DMS 273 treated with DMSO at 0.1 percent for 48 hours (cell line): Measurements from ENCODE around the gene TOMM40.
"Not testable (repeated sequence)": the region's sequence is repeated elsewhere in the genome, so short reads cannot be mapped to it uniquely, and the experiment has no call there.

Experiments used
- DNase-seq: peaks from one replicate; lab custom pipeline; 2025; lab: John Stamatoyannopoulos, UW

The TOMM40 gene

GRCh38 chr19:44871809-44872208, 19.2 kb upstream of the TOMM40 start:
- DNase-seq = no peak

GRCh38 chr19:44872661-44873060, 18.4 kb upstream of the TOMM40 start:
- no peak for DNase-seq

GRCh38 chr19:44874317-44874716, 16.7 kb upstream of the TOMM40 start:
- DNase-seq = no peak

GRCh38 chr19:44875666-44876451, 15.2 kb upstream of the TOMM40 start:
- DNase-seq = no peak

- peak; percentile 48 for DNase-seq
Observed at GRCh38 chr19:44876930-44877535, 14.0 kb upstream of the TOMM40 start.

GRCh38 chr19:44878120-44878865, 12.8 kb upstream of the TOMM40 start:
- DNase-seq = no peak

GRCh38 chr19:44879309-44880065, 11.6 kb upstream of the TOMM40 start:
- no peak for DNase-seq

GRCh38 chr19:44882063-44882462, 9.0 kb upstream of the TOMM40 start:
- DNase-seq = no peak

GRCh38 chr19:44882619-44883397, 8.2 kb upstream of the TOMM40 start:
- DNase-seq = not testable (repeated sequence)

GRCh38 chr19:44883922-44884321, 7.1 kb upstream of the TOMM40 start:
- no peak for DNase-seq

- DNase-seq = no peak
Observed at GRCh38 chr19:44884566-44884965, 6.5 kb upstream of the TOMM40 start.

- no peak for DNase-seq
Observed at GRCh38 chr19:44886141-44886540, 4.9 kb upstream of the TOMM40 start.

GRCh38 chr19:44887648-44888047, 3.4 kb upstream of the TOMM40 start:
- no peak for DNase-seq

- not testable (repeated sequence) for DNase-seq
Observed at GRCh38 chr19:44888335-44888734, 2.7 kb upstream of the TOMM40 start.

GRCh38 chr19:44889830-44890365, 1.2 kb upstream of the TOMM40 start:
- no peak for DNase-seq

- peak; percentile 100 for DNase-seq
Observed at GRCh38 chr19:44890366-44891015, 563 bp upstream of the TOMM40 start.

GRCh38 chr19:44892932-44893331, 1.9 kb downstream of the TOMM40 start:
- no peak for DNase-seq

- no peak for DNase-seq
Observed at GRCh38 chr19:44893332-44894051, 2.4 kb downstream of the TOMM40 start.

- no peak for DNase-seq
Observed at GRCh38 chr19:44894052-44894400, 3.0 kb downstream of the TOMM40 start.

- DNase-seq = no peak
Observed at GRCh38 chr19:44894946-44895345, 3.9 kb downstream of the TOMM40 start.
